Liver (tissue), 9 donors: ENCODE measurements around the gene VPS52. TPM values are rescaled to one million over a fixed set of nuclear protein-coding genes. Genes with fewer than 3 reads are reported as not detected.
A peak's percentile ranks its signal among the peaks of the same experiment; 100 is the strongest.

Experiments used
- DNase-seq: peaks from one replicate; pipeline ENCODE4 v3.0.0-alpha.2; 2017; ENCODE audit warnings: low spot score
- H3K27ac ChIP-seq, 2 donors: one replicate each; pipeline ENCODE4 v1.7.0; 2013; ENCODE audit warnings: inconsistent platforms in 2 of 2, low read length in 2 of 2, control low read depth in 1 of 2, low read depth in 1 of 2, mild to moderate bottlenecking in 1 of 2
- H3K27me3 ChIP-seq, 4 donors: one replicate each; pipeline versions ENCODE4 v1.6.1 to v1.7.0; 2013; ENCODE audit warnings: low read length in 3 of 4, inconsistent platforms in 1 of 4, mild to moderate bottlenecking in 1 of 4, moderate library complexity in 1 of 4; ENCODE audit not compliant: control insufficient read depth in 4 of 4, insufficient read depth in 4 of 4
- H3K36me3 ChIP-seq, 4 donors: one replicate each; pipeline versions ENCODE4 v1.6.1 to v1.7.0; 2013; ENCODE audit warnings: low read length in 3 of 4, mild to moderate bottlenecking in 3 of 4, low read depth in 1 of 4, moderate library complexity in 1 of 4; ENCODE audit not compliant: control insufficient read depth in 4 of 4, insufficient read depth in 3 of 4
- H3K4me1 ChIP-seq, 4 donors: one replicate each; pipeline versions ENCODE4 v1.6.1 to v1.7.0; 2013; ENCODE audit warnings: low read length in 3 of 4, mild to moderate bottlenecking in 3 of 4, moderate library complexity in 1 of 4; ENCODE audit not compliant: control insufficient read depth in 4 of 4, insufficient read depth in 4 of 4
- H3K4me3 ChIP-seq, 3 donors: one replicate each; pipeline versions ENCODE4 v1.6.1 to v1.7.0; 2013; ENCODE audit warnings: low read length in 3 of 3, control low read depth in 1 of 3, low read depth in 1 of 3, mild to moderate bottlenecking in 1 of 3
- H3K9ac ChIP-seq, 2 donors: one replicate each; pipeline ENCODE4 v1.7.0; 2013; ENCODE audit warnings: low read length in 2 of 2, mild to moderate bottlenecking in 2 of 2, moderate library complexity in 2 of 2, control low read depth in 1 of 2, low read depth in 1 of 2
- H3K9me3 ChIP-seq, 4 donors: one replicate each; pipeline versions ENCODE4 v1.6.1 to v1.7.0; 2013; ENCODE audit warnings: low read length in 3 of 4; ENCODE audit not compliant: control insufficient read depth in 4 of 4
- ATF3 ChIP-seq: IDR thresholded peaks from 2 replicates; pipeline ENCODE4 v1.6.1; 2016; ENCODE audit warnings: antibody characterized with exemption
- CTCF ChIP-seq: fragments of 150-350 bp; IDR thresholded peaks from 2 replicates; pipeline ENCODE4 v1.5.1; 2017; ENCODE audit warnings: improper control_type of control experiment, low read depth, low read length; ENCODE audit not compliant: missing input control
- EGR1 ChIP-seq, 2 donors: IDR thresholded peaks; 2 replicates each; pipeline ENCODE4 v1.6.1; 2016 to 2018; ENCODE audit warnings: antibody characterized with exemption in 2 of 2, low read depth in 2 of 2
- FOXA1 ChIP-seq: IDR thresholded peaks from 2 replicates; pipeline ENCODE4 v1.6.1; 2016; ENCODE audit warnings: antibody characterized with exemption
- FOXA2 ChIP-seq: IDR thresholded peaks from 2 replicates; pipeline ENCODE4 v1.6.1; 2016; ENCODE audit warnings: antibody characterized with exemption
- GABPA ChIP-seq, 2 donors: IDR thresholded peaks in 1 of 2; conservative IDR thresholded peaks in 1 of 2; 2 replicates each; pipeline ENCODE4 v1.6.1; 2016; ENCODE audit warnings: antibody characterized with exemption in 2 of 2, mild to moderate bottlenecking in 1 of 2, moderate library complexity in 1 of 2
- HNF4A ChIP-seq, 2 donors: conservative IDR thresholded peaks; 2 replicates each; pipeline ENCODE4 v1.6.1; 2016; ENCODE audit warnings: antibody characterized with exemption in 2 of 2, mild to moderate bottlenecking in 2 of 2
- HNF4G ChIP-seq: IDR thresholded peaks from 2 replicates; pipeline ENCODE4 v1.6.1; 2016; ENCODE audit warnings: antibody characterized with exemption
- JUND ChIP-seq, 2 donors: IDR thresholded peaks; 2 replicates each; pipeline ENCODE4 v1.6.1; 2016; ENCODE audit warnings: antibody characterized with exemption in 2 of 2
- MAX ChIP-seq: IDR thresholded peaks from 2 replicates; pipeline ENCODE4 v1.6.1; 2016; ENCODE audit warnings: antibody characterized with exemption
- NR2F2 ChIP-seq: IDR thresholded peaks from 2 replicates; pipeline ENCODE4 v1.6.1; 2016; ENCODE audit warnings: antibody characterized with exemption
- RAD21 ChIP-seq, 2 donors: IDR thresholded peaks; 2 replicates each; pipeline ENCODE4 v1.6.1; 2016; ENCODE audit warnings: antibody characterized with exemption in 2 of 2, mild to moderate bottlenecking in 2 of 2
- REST ChIP-seq: IDR thresholded peaks from 2 replicates; pipeline ENCODE4 v1.6.1; 2016; ENCODE audit warnings: antibody characterized with exemption, mild to moderate bottlenecking
- RXRA ChIP-seq, 2 donors: IDR thresholded peaks; 2 replicates each; pipeline ENCODE4 v1.6.1; 2017 to 2018; ENCODE audit warnings: antibody characterized with exemption in 2 of 2, mild to moderate bottlenecking in 1 of 2
- SP1 ChIP-seq: IDR thresholded peaks from 2 replicates; pipeline ENCODE4 v1.6.1; 2018; ENCODE audit warnings: antibody characterized with exemption, mild to moderate bottlenecking
- TAF1 ChIP-seq: conservative IDR thresholded peaks from 2 replicates; pipeline ENCODE4 v1.6.1; 2016; ENCODE audit warnings: antibody characterized with exemption, mild to moderate bottlenecking
- YY1 ChIP-seq: IDR thresholded peaks from 2 replicates; pipeline ENCODE4 v1.6.1; 2016; ENCODE audit warnings: antibody characterized with exemption, mild to moderate bottlenecking
- ZBTB33 ChIP-seq: IDR thresholded peaks from 2 replicates; pipeline ENCODE4 v1.6.1; 2016; ENCODE audit warnings: antibody characterized with exemption
- WGBS: extraction: QIAGEN DNeasy Blood & Tissue Kit; methylation state at CpG from one replicate; pipeline ENCODE4 v1.1.7; 2013; 5-methylcytosine and 5-hydroxymethylcytosine counted together
- polyA plus RNA-seq, 2 donors: library from polyadenylated mRNA; stranded (reverse) in 1 of 2; unstranded in 1 of 2; fragments of 200-250 nt in 1 of 2; fragments of >200 nt in 1 of 2; fragmentation: Nextera tagmentation in 1 of 2; extraction: Ambion mirVana in 1 of 2; gene quantifications; one replicate each; pipeline versions ENCODE4 v1.2.1 to v1.2.3, GENCODE V29; 2013 to 2015
- total RNA-seq, 2 donors: library from RNA; depleted of rRNA; stranded (reverse); fragments of >200 nt; gene quantifications; one replicate each; pipeline ENCODE4 v1.2.3, GENCODE V29; 2014
- donor health status: healthy.
- donor health status: healthy.
- donor health status: healthy.
- donor health status: healthy.
- donor health status: healthy.

Gene VPS52
- total RNA-seq (10 to 100 TPM; 21.3 to 33.4 TPM), polyA plus RNA-seq (10 to 100 TPM; 23.1 to 27.5 TPM)

- peak within 1 kb of the TSS; percentile 64 to 97 (median 96) for H3K4me3 ChIP-seq
- H3K36me3 ChIP-seq: peaks cover 3 to 51% (median 33%) of the 10 kb centered on the region in 4 donors
- peaks cover 9 to 47% (median 40%) of the 10 kb centered on the region in 4 donors for H3K4me1 ChIP-seq
- H3K27ac ChIP-seq: peak within 1 kb of the TSS; percentile 83 to 87
- no peaks in the 10 kb centered on the region for H3K27me3 ChIP-seq
- TF ChIP-seq JUND (IDR thresholded peaks at IDR 0.05) (no peak), REST (peak; percentile 92), HNF4G (no peak), EGR1 (IDR thresholded peaks at IDR 0.05; ENCODE audit: low read depth in 2 of 2) (peak; percentile 57 to 70), NR2F2 (peak; percentile 68), ZBTB33 (peak; percentile 51), HNF4A (conservative IDR thresholded peaks at IDR 0.05) (no peak), CTCF (no peak), ATF3 (no peak), FOXA2 (peak; percentile 18), FOXA1 (peak; percentile 25), RAD21 (IDR thresholded peaks at IDR 0.05) (peak in 1 of 2 donors; percentile 23), TAF1 (peak; percentile 87), YY1 (peak; percentile 99), SP1 (peak; percentile 53), RXRA (IDR thresholded peaks at IDR 0.05) (peak in 1 of 2 donors; percentile 45), GABPA (IDR thresholded peaks at IDR 0.05 in 1 of 2, conservative IDR thresholded peaks at IDR 0.05 in 1 of 2) (peak; percentile 99 to 100), MAX (peak; percentile 87)
- H3K9ac ChIP-seq: peak within 1 kb of the TSS; percentile 97 to 98
- peak; percentile 90 for DNase-seq
- no peaks in the 10 kb centered on the region for H3K9me3 ChIP-seq
- under 1% methylated on average over 48 of the region's 48 CpGs for WGBS
These were observed at the start of gene VPS52, which contains the start of gene RPS18 for GRCh38 chr6:33271468-33272274. VPS52 (minus strand) TSS chr6:33271876; CDS start chr6:33271675, 201 bp downstream. RPS18 (plus strand) TSS chr6:33272075; CDS start chr6:33272120, 45 bp downstream.
